ENCODE results near the gene AATF. TPM values are rescaled to one million over a fixed set of nuclear protein-coding genes. Genes with fewer than 3 reads are reported as not detected.
A peak's percentile ranks its signal among the peaks of the same experiment; 100 is the strongest.

The AATF gene
- polyA plus RNA-seq, 3 donors: 24.3 to 57.9 (median 41.1) TPM

DNA sequence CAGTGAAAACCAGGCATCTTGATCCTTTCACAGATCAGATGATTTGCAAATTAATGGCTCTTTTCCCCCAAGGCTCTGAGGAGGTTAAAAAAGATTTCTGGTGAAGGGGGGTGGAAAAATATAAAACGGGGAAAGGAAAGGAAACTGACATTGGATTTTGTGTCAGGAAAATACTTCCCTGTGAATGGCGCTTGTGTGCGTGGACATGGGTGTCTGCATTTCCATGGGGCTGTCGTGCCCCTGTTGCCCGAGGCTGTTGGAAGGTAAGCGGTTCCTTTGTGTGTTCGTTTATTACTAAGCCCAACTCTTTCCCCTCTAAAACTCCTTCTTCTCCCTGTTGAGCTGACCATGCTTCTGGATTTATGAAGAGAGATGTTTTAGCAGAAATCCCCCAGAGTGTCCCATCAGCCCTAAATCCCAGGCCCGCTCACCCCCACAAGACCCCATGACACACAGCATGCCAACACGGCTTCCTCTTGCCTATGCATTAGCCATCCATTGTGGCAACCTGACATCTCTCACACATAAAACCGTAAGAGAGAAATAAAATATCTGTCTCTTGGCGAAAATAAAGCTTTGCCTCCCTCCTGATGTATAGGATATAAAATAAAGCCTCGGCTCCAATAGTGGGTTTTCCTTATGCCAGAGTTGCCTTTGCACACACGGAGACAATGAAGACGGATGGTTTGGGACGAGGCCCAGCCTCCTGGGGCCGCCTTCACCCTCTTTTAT, 18.7 kb upstream of the AATF start:
- no peak overlapping the region for H3K4me3 ChIP-seq (replicated peaks in 1 of 3; ENCODE audit: low read depth in 2 of 3, low read length in 3 of 3)
- Mint-ChIP-seq H3K36me3 (peaks cover 16 to 32% of the 10 kb centered on the region in 2 donors), H3K27ac (no peak overlapping the region), H3K4me3 (peak overlapping the region in 1 of 2 donors; percentile 95), H3K4me1 (peaks cover 50% of the 10 kb centered on the region), H3K27me3 (ENCODE audit: low read depth in 3 of 3) (peaks cover 66 to 82% (median 75%) of the 10 kb centered on the region in 3 donors), H3K9me3 (peaks cover 0 to 43% (median 38%) of the 10 kb centered on the region in 7 donors)
- H3K36me3 ChIP-seq (replicated peaks in 1 of 2; ENCODE audit: control insufficient read depth in 1 of 2, insufficient read depth in 2 of 2, low read length in 2 of 2): no peaks in the 10 kb centered on the region
- H4K20me1 ChIP-seq (ENCODE audit: insufficient read depth, low read length): no peaks in the 10 kb centered on the region
- peaks cover 48 to 49% of the 10 kb centered on the region in 2 donors for H3K4me1 ChIP-seq (ENCODE audit: control insufficient read depth in 1 of 2, insufficient read depth in 2 of 2, low read length in 2 of 2)
- intact Hi-C loops (cut with micrococcal nuclease): loop anchor here in 1 of 2 donors (10.0 kb wide), 1 partner anchor 1435 kb away; no protein-coding TSS in a partner anchor
- no peak for DNase-seq
- TF ChIP-seq, protein P1, sequence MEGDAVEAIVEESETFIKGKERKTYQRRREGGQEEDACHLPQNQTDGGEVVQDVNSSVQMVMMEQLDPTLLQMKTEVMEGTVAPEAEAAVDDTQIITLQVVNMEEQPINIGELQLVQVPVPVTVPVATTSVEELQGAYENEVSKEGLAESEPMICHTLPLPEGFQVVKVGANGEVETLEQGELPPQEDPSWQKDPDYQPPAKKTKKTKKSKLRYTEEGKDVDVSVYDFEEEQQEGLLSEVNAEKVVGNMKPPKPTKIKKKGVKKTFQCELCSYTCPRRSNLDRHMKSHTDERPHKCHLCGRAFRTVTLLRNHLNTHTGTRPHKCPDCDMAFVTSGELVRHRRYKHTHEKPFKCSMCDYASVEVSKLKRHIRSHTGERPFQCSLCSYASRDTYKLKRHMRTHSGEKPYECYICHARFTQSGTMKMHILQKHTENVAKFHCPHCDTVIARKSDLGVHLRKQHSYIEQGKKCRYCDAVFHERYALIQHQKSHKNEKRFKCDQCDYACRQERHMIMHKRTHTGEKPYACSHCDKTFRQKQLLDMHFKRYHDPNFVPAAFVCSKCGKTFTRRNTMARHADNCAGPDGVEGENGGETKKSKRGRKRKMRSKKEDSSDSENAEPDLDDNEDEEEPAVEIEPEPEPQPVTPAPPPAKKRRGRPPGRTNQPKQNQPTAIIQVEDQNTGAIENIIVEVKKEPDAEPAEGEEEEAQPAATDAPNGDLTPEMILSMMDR (IDR thresholded peaks at IDR 0.05): no peak
- H3K27ac ChIP-seq (ENCODE audit: low read depth in 1 of 2, low read length in 2 of 2): no peak overlapping the region
- no peak overlapping the region for H3K9ac ChIP-seq (ENCODE audit: insufficient read depth, low read length, poor library complexity, severe bottlenecking)
- H3K79me2 ChIP-seq (ENCODE audit: insufficient read depth, low read length): no peaks in the 10 kb centered on the region
- H3K9me3 ChIP-seq (replicated peaks in 1 of 2; ENCODE audit: control insufficient read depth in 1 of 2, insufficient read depth in 1 of 2, low read length in 2 of 2): peaks cover 3 to 42% of the 10 kb centered on the region in 2 donors
- H2AFZ ChIP-seq (ENCODE audit: insufficient read depth, low read depth, low read length, poor library complexity, severe bottlenecking): no peak overlapping the region
- peaks cover 62 to 74% of the 10 kb centered on the region in 2 donors for H3K27me3 ChIP-seq (ENCODE audit: control insufficient read depth in 2 of 2, insufficient read depth in 2 of 2, low read length in 2 of 2)
- WGBS (ENCODE audit: insufficient coverage): 35% methylated on average over 2 of the region's 16 CpGs
- H3K4me2 ChIP-seq (replicated peaks; ENCODE audit: extremely low read depth, low read length, poor library complexity, severe bottlenecking): no peak overlapping the region

DNA sequence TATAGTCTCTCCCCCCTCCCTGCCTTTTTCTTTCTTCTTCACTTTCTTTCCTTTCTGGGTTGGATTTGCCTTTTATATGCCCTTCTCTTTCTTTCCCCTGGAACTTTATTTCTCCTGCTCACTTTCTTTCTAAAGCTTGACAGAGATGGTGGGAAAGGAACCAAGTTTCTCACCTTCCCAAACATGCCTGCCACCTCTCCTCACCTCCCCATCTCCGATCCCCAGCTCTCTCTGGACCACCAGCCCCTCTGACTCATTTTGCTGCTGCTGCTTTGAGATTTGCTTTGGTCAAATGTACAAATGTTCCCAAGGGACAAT, 18.2 kb upstream of the AATF start:
- no peak overlapping the region for H3K27ac ChIP-seq (ENCODE audit: low read depth in 1 of 2, low read length in 2 of 2)
- Mint-ChIP-seq H3K4me1 (peaks cover 56% of the 10 kb centered on the region), H3K36me3 (peaks cover 22 to 34% of the 10 kb centered on the region in 2 donors), H3K27ac (no peak overlapping the region), H3K9me3 (peaks cover 0 to 48% (median 43%) of the 10 kb centered on the region in 7 donors), H3K4me3 (peak overlapping the region in 1 of 2 donors; percentile 95), H3K27me3 (ENCODE audit: low read depth in 3 of 3) (peaks cover 71 to 82% (median 78%) of the 10 kb centered on the region in 3 donors)
- peaks cover 3 to 47% of the 10 kb centered on the region in 2 donors for H3K9me3 ChIP-seq (replicated peaks in 1 of 2; ENCODE audit: control insufficient read depth in 1 of 2, insufficient read depth in 1 of 2, low read length in 2 of 2)
- H3K4me1 ChIP-seq (ENCODE audit: control insufficient read depth in 1 of 2, insufficient read depth in 2 of 2, low read length in 2 of 2): peaks cover 53 to 54% of the 10 kb centered on the region in 2 donors
- no peaks in the 10 kb centered on the region for H3K36me3 ChIP-seq (replicated peaks in 1 of 2; ENCODE audit: control insufficient read depth in 1 of 2, insufficient read depth in 2 of 2, low read length in 2 of 2)
- H2AFZ ChIP-seq (ENCODE audit: insufficient read depth, low read depth, low read length, poor library complexity, severe bottlenecking): no peak overlapping the region
- intact Hi-C loops (cut with micrococcal nuclease): loop anchor here in 1 of 2 donors (10.0 kb wide), 1 partner anchor 1436 kb away; no protein-coding TSS in a partner anchor
- TF ChIP-seq, protein P1 (IDR thresholded peaks at IDR 0.05): no peak
- no peak overlapping the region for H3K4me3 ChIP-seq (replicated peaks in 1 of 3; ENCODE audit: low read depth in 2 of 3, low read length in 3 of 3)
- H3K9ac ChIP-seq (ENCODE audit: insufficient read depth, low read length, poor library complexity, severe bottlenecking): no peak overlapping the region
- no peak overlapping the region for H3K4me2 ChIP-seq (replicated peaks; ENCODE audit: extremely low read depth, low read length, poor library complexity, severe bottlenecking)
- H3K79me2 ChIP-seq (ENCODE audit: insufficient read depth, low read length): no peaks in the 10 kb centered on the region
- no peak for DNase-seq
- WGBS (ENCODE audit: insufficient coverage): no CpG with 5 or more reads among the region's 1 CpG
- peaks cover 67 to 80% of the 10 kb centered on the region in 2 donors for H3K27me3 ChIP-seq (ENCODE audit: control insufficient read depth in 2 of 2, insufficient read depth in 2 of 2, low read length in 2 of 2)
- no peaks in the 10 kb centered on the region for H4K20me1 ChIP-seq (ENCODE audit: insufficient read depth, low read length)
